SIG-M5 (cell line): ENCODE data around the gene STPG3.
"Not testable (repeated sequence)": the region's sequence is repeated elsewhere in the genome, so short reads cannot be mapped to it uniquely, and the experiment has no call there.

Source experiments
- DNase-seq: peaks from one replicate; lab custom pipeline; 2025; lab: John Stamatoyannopoulos, UW

STPG3 gene

DNA sequence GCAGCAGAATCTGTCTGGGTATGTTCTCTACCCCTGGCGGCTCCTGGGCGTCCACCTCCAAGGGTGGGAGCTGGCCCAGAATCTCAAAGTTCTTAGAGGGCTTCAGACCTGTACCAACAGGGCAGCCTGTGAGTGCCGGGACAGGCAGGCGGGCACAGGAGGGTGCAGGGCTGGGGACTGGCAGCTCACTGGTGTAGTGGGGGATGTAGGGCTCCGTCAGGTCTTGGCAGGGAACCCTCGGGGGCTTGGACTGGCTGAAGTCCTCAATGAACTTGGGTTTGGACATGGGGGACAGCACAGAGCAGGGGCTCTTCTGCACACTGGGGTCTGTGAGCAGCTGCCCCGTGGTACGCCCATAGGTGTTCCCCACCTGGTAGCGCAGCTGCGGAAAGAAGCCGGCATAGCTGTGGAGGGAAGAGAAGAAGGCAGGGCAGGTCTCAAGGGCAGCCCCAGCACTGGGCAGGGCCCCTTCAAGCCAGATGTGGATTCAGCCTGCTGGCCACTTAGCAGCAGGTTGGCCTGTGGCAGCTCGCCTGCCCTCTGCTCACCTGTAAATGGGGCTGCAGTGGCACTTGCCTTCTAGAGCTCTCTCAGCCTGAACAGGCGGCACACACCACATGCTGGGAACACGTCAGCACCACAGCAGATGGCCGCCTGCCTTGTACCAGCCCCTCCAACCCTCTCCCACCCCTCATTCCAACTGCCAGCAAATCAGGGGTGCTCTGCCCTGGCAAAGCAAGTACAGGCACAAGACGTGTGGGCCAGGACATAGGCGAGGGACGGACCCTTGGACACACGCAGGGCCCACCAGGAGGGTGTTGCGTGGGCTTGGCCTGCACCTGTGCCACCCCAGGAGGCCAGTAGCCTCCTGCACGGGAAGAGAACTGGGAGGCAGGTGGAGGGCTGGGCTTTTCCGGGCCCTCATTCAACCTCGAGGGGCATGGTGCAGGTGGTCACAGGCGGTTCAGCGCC, 5.3 kb upstream of the STPG3 start:
- DNase-seq: no peak

DNA sequence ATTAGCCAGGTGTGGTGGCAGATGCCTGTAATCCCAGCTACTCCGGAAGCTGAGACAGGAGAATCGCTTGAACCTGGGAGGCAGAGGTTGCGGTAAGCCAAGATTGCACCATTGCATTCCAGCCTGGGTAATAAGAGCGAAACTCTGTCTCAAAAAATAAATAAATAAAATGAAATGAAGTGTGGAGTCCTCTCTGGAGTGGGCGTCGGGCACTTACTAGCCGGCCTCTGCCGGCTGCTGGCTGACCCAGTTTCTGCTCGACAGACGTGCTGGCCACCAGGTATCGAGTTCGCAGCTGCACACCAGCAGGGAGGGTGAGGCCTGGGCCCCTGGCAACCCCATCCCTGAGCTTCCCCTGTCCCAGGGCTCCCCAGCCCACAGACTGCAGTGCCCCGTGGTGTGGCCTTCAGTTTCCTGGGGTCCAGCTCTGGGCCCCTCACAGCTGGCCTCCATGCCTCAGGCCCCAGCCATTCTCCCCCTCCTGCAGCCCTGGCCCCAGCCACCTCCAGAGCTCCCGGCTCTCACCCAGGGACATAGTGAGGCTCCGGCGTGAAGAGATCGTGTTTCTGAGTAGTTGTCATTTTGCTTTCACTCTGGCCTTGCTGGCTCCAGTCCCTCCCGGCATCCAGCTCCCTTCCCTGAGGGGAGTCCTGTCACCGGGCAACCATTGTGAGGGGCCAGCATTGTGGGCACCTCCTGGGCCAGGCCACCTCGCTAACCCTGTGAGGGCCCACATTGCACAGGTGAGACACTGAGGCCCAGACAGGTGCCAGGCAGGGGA, 3.8 kb upstream of the STPG3 start:
- no peak for DNase-seq

- no peak for DNase-seq
These were observed 3.2 kb upstream of the STPG3 start for GRCh38 chr9:137247916-137248175.

GRCh38 chr9:137250329-137251193, 525 bp upstream of the STPG3 start:
- DNase-seq: no peak

DNA sequence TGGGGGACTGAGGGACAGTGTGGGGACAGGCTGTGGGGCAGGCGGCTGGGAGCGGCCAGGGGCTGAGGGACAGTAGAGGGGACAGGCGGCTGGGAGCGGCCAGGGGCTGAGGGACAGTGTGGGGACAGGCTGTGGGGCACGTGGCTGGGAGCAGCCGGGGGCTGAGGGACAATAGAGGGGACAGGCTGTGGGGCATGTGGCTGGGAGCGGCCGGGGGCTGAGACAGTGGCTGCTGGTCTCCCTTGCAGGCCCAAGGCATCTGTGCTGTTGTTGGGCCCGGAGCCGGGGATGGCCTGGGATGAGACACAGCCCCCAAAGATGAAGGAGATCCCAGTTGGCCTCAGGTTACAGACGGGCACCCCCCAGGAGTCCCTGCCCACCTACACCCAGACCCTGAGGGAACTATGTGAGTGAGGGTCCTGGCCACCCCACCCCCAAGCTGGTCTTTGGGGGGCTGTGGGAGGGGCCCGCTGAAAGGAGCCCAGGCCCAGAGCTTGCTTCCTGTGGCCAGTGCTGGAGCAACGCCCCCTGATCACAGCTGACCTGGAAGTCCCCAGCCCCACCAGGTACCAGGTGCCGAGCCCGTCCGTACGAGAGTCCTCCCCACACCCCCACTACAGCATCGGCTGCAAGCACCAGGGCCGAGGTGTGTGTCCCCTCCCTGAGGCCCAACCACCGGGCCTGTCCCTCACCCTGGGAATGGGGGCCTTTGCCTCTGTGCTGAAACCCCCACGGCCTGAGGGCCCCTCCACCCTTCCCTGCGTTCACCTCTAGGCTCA, 593 bp downstream of the STPG3 start:
- DNase-seq: no peak

GRCh38 chr9:137252555-137253506, 1.7 kb downstream of the STPG3 start:
- DNase-seq: no peak

DNA sequence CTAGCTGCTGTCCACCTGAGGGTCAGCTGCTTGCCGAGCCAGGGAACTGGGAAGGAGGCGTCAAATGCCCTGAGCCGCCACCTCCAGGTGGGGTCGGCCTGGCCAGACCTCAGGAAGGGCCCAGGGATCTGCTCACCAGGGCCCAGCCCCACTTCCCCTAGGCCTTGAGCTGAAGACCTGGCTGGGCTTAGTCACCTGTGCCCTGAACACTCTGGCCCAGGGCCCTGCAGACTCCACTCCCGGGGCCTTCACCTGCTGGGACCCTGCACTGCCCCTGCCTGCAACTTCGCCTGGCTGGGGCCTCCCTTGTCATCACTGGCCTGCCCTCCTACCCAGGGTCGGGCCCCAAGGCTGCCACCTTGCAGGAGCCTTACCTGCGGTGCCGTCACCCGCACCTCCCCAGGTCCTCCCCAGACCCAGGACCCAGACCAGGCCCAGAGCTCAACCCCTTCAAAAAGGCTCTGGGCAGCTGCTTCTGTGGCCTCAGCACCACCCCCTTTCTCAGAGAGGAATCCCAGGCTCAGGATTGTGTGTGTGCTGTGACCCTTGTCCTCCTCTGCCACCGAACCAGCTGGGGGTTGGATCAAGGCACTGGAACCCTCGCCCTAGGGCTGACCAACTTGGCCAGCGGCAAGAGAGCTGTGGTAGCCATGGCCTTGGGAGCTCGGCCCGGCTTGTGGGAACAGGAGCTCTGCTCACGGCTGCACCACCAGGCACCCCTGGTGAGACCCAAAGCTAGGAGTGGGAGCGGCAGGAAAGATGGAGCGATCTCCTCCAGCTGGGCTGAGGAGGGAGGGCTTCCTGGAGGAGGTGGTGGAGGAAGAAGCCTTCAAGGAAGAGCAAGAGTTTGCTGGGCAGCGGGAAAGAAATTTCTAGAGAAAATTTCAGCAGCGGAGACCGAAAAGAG, 2.9 kb downstream of the STPG3 start:
- DNase-seq: no peak

GRCh38 chr9:137254624-137255447, 3.8 kb downstream of the STPG3 start, which contains the start of gene NELFB:
TSS of gene NELFB (plus strand) at chr9:137255327.
- DNase-seq: no peak

DNA sequence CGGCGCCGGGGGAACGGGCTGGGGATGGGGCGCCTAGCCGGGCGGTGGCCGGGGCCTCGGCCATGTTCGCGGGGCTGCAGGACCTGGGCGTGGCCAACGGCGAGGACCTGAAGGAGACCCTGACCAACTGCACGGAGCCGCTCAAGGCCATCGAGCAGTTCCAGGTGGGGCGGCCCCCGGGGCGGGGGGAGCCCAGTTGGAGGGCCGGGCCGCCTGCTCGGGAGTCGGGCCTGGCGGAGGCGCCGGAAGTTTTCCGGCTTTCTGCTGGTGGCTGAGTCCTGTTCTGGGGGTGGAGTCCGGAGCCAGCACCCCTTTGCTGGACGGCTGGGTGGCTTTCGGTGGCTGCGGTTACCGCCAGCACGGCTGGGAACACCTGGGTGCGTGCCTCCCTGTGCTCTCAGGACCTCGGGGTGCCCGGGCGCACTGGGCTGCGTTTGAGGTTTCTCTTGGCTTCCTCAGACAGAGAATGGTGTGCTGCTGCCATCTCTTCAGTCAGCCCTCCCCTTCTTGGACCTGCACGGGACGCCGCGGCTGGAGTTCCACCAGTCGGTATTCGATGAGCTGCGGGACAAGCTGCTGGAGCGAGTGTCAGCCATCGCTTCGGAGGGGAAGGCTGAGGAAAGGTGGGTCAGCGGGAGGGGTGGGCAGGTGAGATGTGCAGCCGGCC, 4.5 kb downstream of the STPG3 start:
- no peak for DNase-seq

DNA sequence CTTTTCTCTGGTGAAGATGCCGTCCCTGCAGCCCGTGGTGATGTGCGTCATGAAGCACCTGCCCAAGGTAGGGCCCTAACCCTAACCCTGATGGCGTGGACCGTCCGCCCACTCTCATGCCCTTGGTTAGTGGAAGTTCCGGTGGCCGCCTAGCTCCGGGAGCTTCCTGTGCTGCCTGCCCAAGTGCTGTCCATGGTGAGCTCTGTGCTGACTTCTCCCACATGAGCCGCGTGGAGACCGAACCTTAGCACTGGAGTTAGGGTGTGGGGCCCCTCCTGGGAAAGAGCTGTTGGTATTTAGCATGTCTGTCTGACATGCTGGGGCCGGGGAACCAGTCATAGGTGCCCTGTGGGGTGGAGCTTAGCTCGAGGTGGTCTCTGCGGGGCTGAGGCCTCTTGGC, 5.3 kb downstream of the STPG3 start:
- no peak for DNase-seq

DNA sequence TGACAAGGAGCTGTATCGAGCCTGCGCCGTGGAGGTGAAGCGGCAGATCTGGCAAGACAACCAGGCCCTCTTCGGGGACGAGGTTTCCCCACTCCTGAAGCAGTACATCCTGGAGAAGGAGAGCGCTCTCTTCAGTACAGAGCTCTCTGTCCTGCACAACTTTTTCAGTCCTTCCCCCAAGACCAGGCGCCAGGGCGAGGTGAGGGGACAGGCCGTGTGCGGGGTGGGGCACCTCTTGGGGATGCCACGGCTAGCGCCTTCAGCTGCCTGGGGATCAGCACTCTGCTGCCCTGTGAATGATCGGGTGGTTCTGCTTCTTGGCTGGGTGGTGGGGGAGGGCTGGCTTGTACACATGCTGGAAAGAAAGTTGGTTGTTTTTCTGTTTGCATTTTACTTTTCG, 5.8 kb downstream of the STPG3 start:
- no peak for DNase-seq

GRCh38 chr9:137262173-137262908, 11.3 kb downstream of the STPG3 start:
- not testable (repeated sequence) for DNase-seq

DNA sequence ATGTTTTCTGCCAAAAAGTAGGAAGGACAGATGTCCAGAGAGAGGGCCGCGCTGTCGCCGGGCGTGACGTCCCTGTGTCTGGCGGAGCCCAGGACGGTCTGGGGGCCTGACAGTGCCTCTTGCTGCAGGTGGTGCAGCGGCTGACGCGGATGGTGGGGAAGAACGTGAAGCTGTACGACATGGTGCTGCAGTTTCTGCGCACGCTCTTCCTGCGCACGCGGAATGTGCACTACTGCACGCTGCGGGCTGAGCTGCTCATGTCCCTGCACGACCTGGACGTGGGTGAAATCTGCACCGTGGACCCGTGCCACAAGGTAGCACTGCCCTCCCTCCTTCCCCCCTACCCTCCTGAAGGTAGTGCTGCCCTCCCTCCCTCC, 11.8 kb downstream of the STPG3 start:
- DNase-seq: no peak

DNA sequence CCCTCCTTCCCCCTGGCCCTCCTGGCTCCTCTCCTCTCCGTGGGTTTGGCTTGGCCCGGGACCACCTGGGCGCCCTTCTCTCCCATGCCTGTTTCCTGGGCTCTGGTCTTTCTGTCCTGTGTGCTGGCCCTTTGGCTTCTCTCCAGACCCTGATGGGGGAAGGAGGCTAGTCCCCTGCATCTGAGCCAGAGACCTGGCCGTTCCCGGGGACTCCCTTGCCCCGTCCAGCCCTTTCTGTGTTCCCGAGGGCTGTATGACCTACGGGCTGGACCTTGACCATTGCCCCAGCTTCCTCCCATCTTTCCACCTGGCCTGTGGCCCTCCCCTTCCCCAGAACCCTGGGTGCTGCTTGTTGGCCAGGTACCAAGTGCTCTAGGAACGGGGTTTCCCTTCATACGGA, 12.4 kb downstream of the STPG3 start:
- no peak for DNase-seq

GRCh38 chr9:137264067-137264466, 13.0 kb downstream of the STPG3 start:
- no peak for DNase-seq

- no peak for DNase-seq
These were observed 14.5 kb downstream of the STPG3 start for GRCh38 chr9:137265496-137266161.

DNA sequence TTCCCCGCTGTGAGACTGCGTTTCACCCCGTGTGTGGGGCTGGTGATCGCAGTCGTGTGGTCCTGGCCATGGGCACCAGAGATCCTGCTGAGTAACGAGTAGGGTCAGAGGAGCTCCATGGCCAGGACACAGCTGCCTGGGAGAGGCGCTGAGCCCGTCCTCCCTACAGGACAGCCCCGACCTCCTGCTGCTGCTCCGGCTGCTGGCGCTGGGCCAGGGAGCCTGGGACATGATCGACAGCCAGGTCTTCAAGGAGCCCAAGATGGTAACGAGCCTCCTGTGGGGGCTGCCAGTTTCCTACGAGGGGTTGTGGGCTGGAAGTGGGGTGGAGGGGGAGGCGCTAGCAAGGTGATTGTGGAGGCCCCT, 15.1 kb downstream of the STPG3 start:
- no peak for DNase-seq
